Liver (tissue), 9 donors: ENCODE measurements around the gene NCSTN. TPM values are rescaled to one million over a fixed set of nuclear protein-coding genes. Genes with fewer than 3 reads are reported as not detected.

Experiments
- DNase-seq: peaks from one replicate; pipeline ENCODE4 v3.0.0-alpha.2; 2017; ENCODE audit warnings: low spot score
- H3K27ac ChIP-seq, 2 donors: one replicate each; pipeline ENCODE4 v1.7.0; 2013; ENCODE audit warnings: inconsistent platforms in 2 of 2, low read length in 2 of 2, control low read depth in 1 of 2, low read depth in 1 of 2, mild to moderate bottlenecking in 1 of 2
- H3K27me3 ChIP-seq, 4 donors: one replicate each; pipeline versions ENCODE4 v1.6.1 to v1.7.0; 2013; ENCODE audit warnings: low read length in 3 of 4, inconsistent platforms in 1 of 4, mild to moderate bottlenecking in 1 of 4, moderate library complexity in 1 of 4; ENCODE audit not compliant: control insufficient read depth in 4 of 4, insufficient read depth in 4 of 4
- H3K36me3 ChIP-seq, 4 donors: one replicate each; pipeline versions ENCODE4 v1.6.1 to v1.7.0; 2013; ENCODE audit warnings: low read length in 3 of 4, mild to moderate bottlenecking in 3 of 4, low read depth in 1 of 4, moderate library complexity in 1 of 4; ENCODE audit not compliant: control insufficient read depth in 4 of 4, insufficient read depth in 3 of 4
- H3K4me1 ChIP-seq, 4 donors: one replicate each; pipeline versions ENCODE4 v1.6.1 to v1.7.0; 2013; ENCODE audit warnings: low read length in 3 of 4, mild to moderate bottlenecking in 3 of 4, moderate library complexity in 1 of 4; ENCODE audit not compliant: control insufficient read depth in 4 of 4, insufficient read depth in 4 of 4
- H3K4me3 ChIP-seq, 3 donors: one replicate each; pipeline versions ENCODE4 v1.6.1 to v1.7.0; 2013; ENCODE audit warnings: low read length in 3 of 3, control low read depth in 1 of 3, low read depth in 1 of 3, mild to moderate bottlenecking in 1 of 3
- H3K9ac ChIP-seq, 2 donors: one replicate each; pipeline ENCODE4 v1.7.0; 2013; ENCODE audit warnings: low read length in 2 of 2, mild to moderate bottlenecking in 2 of 2, moderate library complexity in 2 of 2, control low read depth in 1 of 2, low read depth in 1 of 2
- H3K9me3 ChIP-seq, 4 donors: one replicate each; pipeline versions ENCODE4 v1.6.1 to v1.7.0; 2013; ENCODE audit warnings: low read length in 3 of 4; ENCODE audit not compliant: control insufficient read depth in 4 of 4
- EGR1 ChIP-seq, 2 donors: IDR thresholded peaks; 2 replicates each; pipeline ENCODE4 v1.6.1; 2016 to 2018; ENCODE audit warnings: antibody characterized with exemption in 2 of 2, low read depth in 2 of 2
- FOXA1 ChIP-seq: IDR thresholded peaks from 2 replicates; pipeline ENCODE4 v1.6.1; 2016; ENCODE audit warnings: antibody characterized with exemption
- FOXA2 ChIP-seq: IDR thresholded peaks from 2 replicates; pipeline ENCODE4 v1.6.1; 2016; ENCODE audit warnings: antibody characterized with exemption
- GABPA ChIP-seq, 2 donors: IDR thresholded peaks in 1 of 2; conservative IDR thresholded peaks in 1 of 2; 2 replicates each; pipeline ENCODE4 v1.6.1; 2016; ENCODE audit warnings: antibody characterized with exemption in 2 of 2, mild to moderate bottlenecking in 1 of 2, moderate library complexity in 1 of 2
- YY1 ChIP-seq: IDR thresholded peaks from 2 replicates; pipeline ENCODE4 v1.6.1; 2016; ENCODE audit warnings: antibody characterized with exemption, mild to moderate bottlenecking
- WGBS: extraction: QIAGEN DNeasy Blood & Tissue Kit; methylation state at CpG from one replicate; pipeline ENCODE4 v1.1.7; 2013; 5-methylcytosine and 5-hydroxymethylcytosine counted together
- polyA plus RNA-seq, 2 donors: library from polyadenylated mRNA; stranded (reverse) in 1 of 2; unstranded in 1 of 2; fragments of 200-250 nt in 1 of 2; fragments of >200 nt in 1 of 2; fragmentation: Nextera tagmentation in 1 of 2; extraction: Ambion mirVana in 1 of 2; gene quantifications; one replicate each; pipeline versions ENCODE4 v1.2.1 to v1.2.3, GENCODE V29; 2013 to 2015
- total RNA-seq, 2 donors: library from RNA; depleted of rRNA; stranded (reverse); fragments of >200 nt; gene quantifications; one replicate each; pipeline ENCODE4 v1.2.3, GENCODE V29; 2014
- TF ChIP-seq, protein P1 (sequence below): IDR thresholded peaks from 2 replicates; pipeline ENCODE4 v1.6.1; 2016; ENCODE audit warnings: antibody characterized with exemption
- TF ChIP-seq, protein P2 (sequence below): IDR thresholded peaks from 2 replicates; pipeline ENCODE4 v1.6.1; 2016; ENCODE audit warnings: antibody characterized with exemption, mild to moderate bottlenecking
- TF ChIP-seq, protein P3 (sequence below): fragments of 150-350 bp; IDR thresholded peaks from 2 replicates; pipeline ENCODE4 v1.5.1; 2017; ENCODE audit warnings: improper control_type of control experiment, low read depth, low read length; ENCODE audit not compliant: missing input control
- donor health status: healthy.
- donor health status: healthy.
- donor health status: healthy.
- donor health status: healthy.
- donor health status: healthy.

The NCSTN gene
- total and polyA plus RNA-seq, 4 donors = 32.2 to 44.6 (median 37.5) TPM

DNA sequence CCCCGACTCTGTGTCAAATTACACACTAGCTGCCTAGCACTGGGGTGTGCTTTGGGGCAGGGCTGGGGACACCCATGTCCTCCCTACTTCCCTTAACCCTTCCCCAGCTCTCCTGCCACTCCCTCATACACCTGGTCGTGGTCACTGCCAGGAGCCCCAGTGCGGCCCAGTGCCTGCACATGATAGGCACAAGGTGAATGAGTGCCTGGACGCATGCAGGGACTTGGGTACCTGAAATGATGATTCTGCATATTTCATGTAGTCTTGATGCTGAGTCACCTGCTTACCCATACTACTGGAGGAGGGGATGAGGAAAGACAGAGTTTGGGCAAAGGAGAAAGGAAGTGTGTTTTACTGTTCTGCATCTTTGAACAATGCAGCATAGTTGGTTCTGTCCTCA is 55.6 kb downstream of the NCSTN start:
- 89% methylated on average over 4 of the region's 4 CpGs for WGBS
- Histone ChIP-seq H3K27ac (no peak overlapping the region), H3K9ac (no peak overlapping the region), H3K36me3 (no peaks in the 10 kb centered on the region), H3K27me3 (peaks cover 0 to 7% (median 3%) of the 10 kb centered on the region in 4 donors), H3K9me3 (no peaks in the 10 kb centered on the region), H3K4me1 (peaks cover 0 to 5% (median 0%) of the 10 kb centered on the region in 4 donors), H3K4me3 (no peak overlapping the region)
- no peak for TF ChIP-seq GABPA (IDR thresholded peaks at IDR 0.05 in 1 of 2, conservative IDR thresholded peaks at IDR 0.05 in 1 of 2)
- DNase-seq = no peak

DNA sequence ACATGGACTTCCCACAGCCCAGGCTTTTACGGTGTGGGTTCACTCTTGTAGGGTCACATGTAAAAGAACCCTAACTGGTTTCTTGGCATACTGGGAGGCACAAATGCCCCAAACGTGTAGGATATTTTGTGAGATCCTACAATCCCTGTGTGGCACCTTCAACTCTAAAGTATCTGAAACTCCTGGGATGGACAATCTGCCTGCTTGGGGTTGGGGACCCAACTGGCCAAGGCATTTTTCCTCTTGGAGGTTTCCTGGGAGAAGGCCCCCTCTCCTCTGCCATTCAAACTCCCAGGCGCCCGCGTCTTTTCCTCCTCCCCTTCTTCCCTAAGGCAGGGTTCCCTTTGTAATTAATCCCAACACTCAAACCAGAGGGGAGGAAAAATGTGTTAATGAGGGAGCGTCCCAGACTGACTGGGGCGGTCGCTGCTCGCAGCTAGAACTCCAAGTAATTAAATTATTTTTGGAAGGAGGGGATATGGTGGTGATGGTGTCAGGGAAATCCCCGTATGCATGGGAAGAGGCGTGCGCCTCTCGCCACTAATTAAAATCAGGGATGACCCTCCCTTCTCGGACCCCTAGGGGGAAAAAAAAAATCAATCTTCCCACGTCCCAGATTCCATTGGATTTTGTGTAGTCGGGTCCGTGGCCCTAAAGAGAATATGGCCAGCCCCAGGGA is 56.5 kb downstream of the NCSTN start:
- TF ChIP-seq, protein P1, sequence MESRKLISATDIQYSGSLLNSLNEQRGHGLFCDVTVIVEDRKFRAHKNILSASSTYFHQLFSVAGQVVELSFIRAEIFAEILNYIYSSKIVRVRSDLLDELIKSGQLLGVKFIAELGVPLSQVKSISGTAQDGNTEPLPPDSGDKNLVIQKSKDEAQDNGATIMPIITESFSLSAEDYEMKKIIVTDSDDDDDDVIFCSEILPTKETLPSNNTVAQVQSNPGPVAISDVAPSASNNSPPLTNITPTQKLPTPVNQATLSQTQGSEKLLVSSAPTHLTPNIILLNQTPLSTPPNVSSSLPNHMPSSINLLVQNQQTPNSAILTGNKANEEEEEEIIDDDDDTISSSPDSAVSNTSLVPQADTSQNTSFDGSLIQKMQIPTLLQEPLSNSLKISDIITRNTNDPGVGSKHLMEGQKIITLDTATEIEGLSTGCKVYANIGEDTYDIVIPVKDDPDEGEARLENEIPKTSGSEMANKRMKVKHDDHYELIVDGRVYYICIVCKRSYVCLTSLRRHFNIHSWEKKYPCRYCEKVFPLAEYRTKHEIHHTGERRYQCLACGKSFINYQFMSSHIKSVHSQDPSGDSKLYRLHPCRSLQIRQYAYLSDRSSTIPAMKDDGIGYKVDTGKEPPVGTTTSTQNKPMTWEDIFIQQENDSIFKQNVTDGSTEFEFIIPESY = no peak
- WGBS = 66% methylated on average over 17 of the region's 17 CpGs
- Histone ChIP-seq H3K9ac (no peak overlapping the region), H3K4me1 (peaks cover 0 to 5% (median 0%) of the 10 kb centered on the region in 4 donors), H3K9me3 (no peaks in the 10 kb centered on the region), H3K36me3 (no peaks in the 10 kb centered on the region), H3K27me3 (peaks cover 0 to 7% (median 3%) of the 10 kb centered on the region in 4 donors), H3K27ac (no peak overlapping the region), H3K4me3 (peak overlapping the region in 1 of 3 donors; percentile 43)
- no peak for DNase-seq

DNA sequence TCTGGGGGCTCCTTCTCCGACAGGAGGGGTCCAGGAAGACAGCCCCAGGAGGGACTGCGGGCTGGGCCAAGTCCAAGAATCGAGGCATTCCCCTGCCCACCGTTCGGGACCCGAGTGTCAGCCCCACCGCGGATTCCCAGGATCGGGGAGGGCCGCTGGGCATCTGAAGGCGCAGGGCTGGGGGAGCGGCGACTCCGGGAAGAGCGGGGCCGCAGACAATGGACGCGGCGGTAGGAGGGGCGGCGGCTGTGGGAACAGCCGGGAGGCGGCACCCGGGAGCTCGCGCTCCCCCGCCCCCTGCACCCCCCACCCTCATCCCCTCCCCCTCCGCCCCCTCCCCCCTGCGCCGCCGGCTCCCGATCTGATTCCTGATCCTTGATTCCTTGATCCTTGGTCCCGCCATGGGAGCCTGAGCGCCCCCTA is 57.1 kb downstream of the NCSTN start, which contains the start of gene VANGL2:
Gene VANGL2, plus strand, starts transcription at position 342 of the 423 bp plus-strand sequence. CDS start 15,274 bp downstream, outside the sequence.
- Histone ChIP-seq H3K4me1 (peaks cover 0 to 5% (median 0%) of the 10 kb centered on the region in 4 donors), H3K27ac (no peak within 1 kb of the TSS), H3K36me3 (no peaks in the 10 kb centered on the region), H3K27me3 (peaks cover 0 to 7% (median 3%) of the 10 kb centered on the region in 4 donors), H3K4me3 (peak within 1 kb of the TSS in 1 of 3 donors; percentile 43), H3K9ac (no peak within 1 kb of the TSS), H3K9me3 (no peaks in the 10 kb centered on the region)
- TF ChIP-seq, protein P1 = no peak
- TF ChIP-seq, protein P2, sequence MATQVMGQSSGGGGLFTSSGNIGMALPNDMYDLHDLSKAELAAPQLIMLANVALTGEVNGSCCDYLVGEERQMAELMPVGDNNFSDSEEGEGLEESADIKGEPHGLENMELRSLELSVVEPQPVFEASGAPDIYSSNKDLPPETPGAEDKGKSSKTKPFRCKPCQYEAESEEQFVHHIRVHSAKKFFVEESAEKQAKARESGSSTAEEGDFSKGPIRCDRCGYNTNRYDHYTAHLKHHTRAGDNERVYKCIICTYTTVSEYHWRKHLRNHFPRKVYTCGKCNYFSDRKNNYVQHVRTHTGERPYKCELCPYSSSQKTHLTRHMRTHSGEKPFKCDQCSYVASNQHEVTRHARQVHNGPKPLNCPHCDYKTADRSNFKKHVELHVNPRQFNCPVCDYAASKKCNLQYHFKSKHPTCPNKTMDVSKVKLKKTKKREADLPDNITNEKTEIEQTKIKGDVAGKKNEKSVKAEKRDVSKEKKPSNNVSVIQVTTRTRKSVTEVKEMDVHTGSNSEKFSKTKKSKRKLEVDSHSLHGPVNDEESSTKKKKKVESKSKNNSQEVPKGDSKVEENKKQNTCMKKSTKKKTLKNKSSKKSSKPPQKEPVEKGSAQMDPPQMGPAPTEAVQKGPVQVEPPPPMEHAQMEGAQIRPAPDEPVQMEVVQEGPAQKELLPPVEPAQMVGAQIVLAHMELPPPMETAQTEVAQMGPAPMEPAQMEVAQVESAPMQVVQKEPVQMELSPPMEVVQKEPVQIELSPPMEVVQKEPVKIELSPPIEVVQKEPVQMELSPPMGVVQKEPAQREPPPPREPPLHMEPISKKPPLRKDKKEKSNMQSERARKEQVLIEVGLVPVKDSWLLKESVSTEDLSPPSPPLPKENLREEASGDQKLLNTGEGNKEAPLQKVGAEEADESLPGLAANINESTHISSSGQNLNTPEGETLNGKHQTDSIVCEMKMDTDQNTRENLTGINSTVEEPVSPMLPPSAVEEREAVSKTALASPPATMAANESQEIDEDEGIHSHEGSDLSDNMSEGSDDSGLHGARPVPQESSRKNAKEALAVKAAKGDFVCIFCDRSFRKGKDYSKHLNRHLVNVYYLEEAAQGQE = no peak
- TF ChIP-seq EGR1 (IDR thresholded peaks at IDR 0.05; ENCODE audit: low read depth in 2 of 2) = no peak
- no peak for TF ChIP-seq FOXA2
- TF ChIP-seq, protein P3, sequence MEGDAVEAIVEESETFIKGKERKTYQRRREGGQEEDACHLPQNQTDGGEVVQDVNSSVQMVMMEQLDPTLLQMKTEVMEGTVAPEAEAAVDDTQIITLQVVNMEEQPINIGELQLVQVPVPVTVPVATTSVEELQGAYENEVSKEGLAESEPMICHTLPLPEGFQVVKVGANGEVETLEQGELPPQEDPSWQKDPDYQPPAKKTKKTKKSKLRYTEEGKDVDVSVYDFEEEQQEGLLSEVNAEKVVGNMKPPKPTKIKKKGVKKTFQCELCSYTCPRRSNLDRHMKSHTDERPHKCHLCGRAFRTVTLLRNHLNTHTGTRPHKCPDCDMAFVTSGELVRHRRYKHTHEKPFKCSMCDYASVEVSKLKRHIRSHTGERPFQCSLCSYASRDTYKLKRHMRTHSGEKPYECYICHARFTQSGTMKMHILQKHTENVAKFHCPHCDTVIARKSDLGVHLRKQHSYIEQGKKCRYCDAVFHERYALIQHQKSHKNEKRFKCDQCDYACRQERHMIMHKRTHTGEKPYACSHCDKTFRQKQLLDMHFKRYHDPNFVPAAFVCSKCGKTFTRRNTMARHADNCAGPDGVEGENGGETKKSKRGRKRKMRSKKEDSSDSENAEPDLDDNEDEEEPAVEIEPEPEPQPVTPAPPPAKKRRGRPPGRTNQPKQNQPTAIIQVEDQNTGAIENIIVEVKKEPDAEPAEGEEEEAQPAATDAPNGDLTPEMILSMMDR = no peak
- no peak for TF ChIP-seq YY1
- TF ChIP-seq FOXA1 = no peak
- TF ChIP-seq GABPA (IDR thresholded peaks at IDR 0.05 in 1 of 2, conservative IDR thresholded peaks at IDR 0.05 in 1 of 2) = no peak
- peak; percentile 74 for DNase-seq
- WGBS = 5% methylated on average over 33 of the region's 34 CpGs
